ENCODE results near the gene GPRASP2.
"Not testable (repeated sequence)": the region's sequence is repeated elsewhere in the genome, so short reads cannot be mapped to it uniquely, and the experiment has no call there.

DNA sequence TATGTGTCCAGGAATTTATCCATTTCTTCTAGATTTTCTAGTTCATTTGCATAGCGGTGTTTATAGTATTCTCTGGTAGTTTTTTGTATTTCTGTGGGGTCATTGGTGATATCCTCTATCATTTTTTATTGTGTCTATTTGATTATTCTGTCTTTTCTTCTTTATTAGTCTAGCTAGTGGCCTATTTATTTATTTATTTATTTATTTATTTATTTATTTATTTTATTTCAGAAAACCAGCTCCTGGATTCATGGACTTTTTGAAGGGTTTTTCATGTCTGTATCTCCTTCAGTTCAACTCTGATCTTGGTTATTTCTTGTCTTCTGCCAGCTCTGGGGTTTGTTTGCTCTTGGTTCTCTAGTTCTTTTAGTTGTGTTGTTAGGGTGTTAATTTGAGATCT, 34.8 kb upstream of the GPRASP2 start:
- TF ChIP-seq, protein P1, sequence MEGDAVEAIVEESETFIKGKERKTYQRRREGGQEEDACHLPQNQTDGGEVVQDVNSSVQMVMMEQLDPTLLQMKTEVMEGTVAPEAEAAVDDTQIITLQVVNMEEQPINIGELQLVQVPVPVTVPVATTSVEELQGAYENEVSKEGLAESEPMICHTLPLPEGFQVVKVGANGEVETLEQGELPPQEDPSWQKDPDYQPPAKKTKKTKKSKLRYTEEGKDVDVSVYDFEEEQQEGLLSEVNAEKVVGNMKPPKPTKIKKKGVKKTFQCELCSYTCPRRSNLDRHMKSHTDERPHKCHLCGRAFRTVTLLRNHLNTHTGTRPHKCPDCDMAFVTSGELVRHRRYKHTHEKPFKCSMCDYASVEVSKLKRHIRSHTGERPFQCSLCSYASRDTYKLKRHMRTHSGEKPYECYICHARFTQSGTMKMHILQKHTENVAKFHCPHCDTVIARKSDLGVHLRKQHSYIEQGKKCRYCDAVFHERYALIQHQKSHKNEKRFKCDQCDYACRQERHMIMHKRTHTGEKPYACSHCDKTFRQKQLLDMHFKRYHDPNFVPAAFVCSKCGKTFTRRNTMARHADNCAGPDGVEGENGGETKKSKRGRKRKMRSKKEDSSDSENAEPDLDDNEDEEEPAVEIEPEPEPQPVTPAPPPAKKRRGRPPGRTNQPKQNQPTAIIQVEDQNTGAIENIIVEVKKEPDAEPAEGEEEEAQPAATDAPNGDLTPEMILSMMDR (IDR thresholded peaks at IDR 0.05) = not testable (repeated sequence)
- not testable (repeated sequence) for TF ChIP-seq POLR2A (IDR thresholded peaks at IDR 0.05)

Measured in tibial nerve (tissue), 3 donors.